HEK293 (cell line): ENCODE results near the gene GDPGP1.

Experiments used
- FEZF1 ChIP-seq: fragments of 450-650 bp; formaldehyde crosslinking; IDR thresholded peaks from 2 replicates; pipeline ENCODE4 v1.5.1; 2016; ENCODE audit warnings: missing biosample characterization, missing genetic modification characterization
- GLIS2 ChIP-seq: fragments of 450-650 bp; formaldehyde crosslinking; IDR thresholded peaks from 2 replicates; pipeline ENCODE4 v1.5.1; 2016; ENCODE audit warnings: missing biosample characterization, missing genetic modification characterization
- HOXC10 ChIP-seq: sonication (generic); formaldehyde crosslinking; IDR thresholded peaks from 2 replicates; pipeline ENCODE4 v1.8.1; 2023; ENCODE audit warnings: mild to moderate bottlenecking, missing genetic modification reagents
- SCRT1 ChIP-seq: fragments of 450-650 bp; formaldehyde crosslinking; IDR thresholded peaks from 2 replicates; pipeline ENCODE4 v1.5.1; 2016; ENCODE audit warnings: missing biosample characterization, missing genetic modification characterization, borderline replicate concordance
- SP2 ChIP-seq: fragments of 450-650 bp; formaldehyde crosslinking; IDR thresholded peaks from 2 replicates; pipeline ENCODE4 v1.5.1; 2016; ENCODE audit warnings: missing biosample characterization, missing genetic modification characterization
- TRIM28 ChIP-seq: IDR thresholded peaks from 2 replicates; pipeline ENCODE4 v1.6.1; 2011; ENCODE audit warnings: low read length, control low read depth, borderline replicate concordance
- WT1 ChIP-seq: fragments of 450-650 bp; formaldehyde crosslinking; IDR thresholded peaks from 2 replicates; pipeline ENCODE4 v1.5.1; 2016; ENCODE audit warnings: missing biosample characterization, missing genetic modification characterization
- ZBTB20 ChIP-seq: fragments of 450-650 bp; formaldehyde crosslinking; IDR thresholded peaks from 2 replicates; pipeline ENCODE4 v1.5.1; 2016; ENCODE audit warnings: missing biosample characterization, missing genetic modification characterization
- ZBTB7A ChIP-seq: fragments of 450-650 bp; formaldehyde crosslinking; IDR thresholded peaks from 2 replicates; pipeline ENCODE4 v1.5.1; 2016; ENCODE audit warnings: low read depth, missing biosample characterization, missing genetic modification characterization
- ZNF133 ChIP-seq: fragments of 450-650 bp; formaldehyde crosslinking; IDR thresholded peaks from 2 replicates; pipeline ENCODE4 v1.5.1; 2016; ENCODE audit warnings: missing biosample characterization, missing genetic modification characterization
- ZNF248 ChIP-seq: fragments of 450-650 bp; formaldehyde crosslinking; IDR thresholded peaks from 2 replicates; pipeline ENCODE4 v1.5.1; 2017; ENCODE audit warnings: missing biosample characterization, missing genetic modification characterization
- ZNF341 ChIP-seq: fragments of 450-650 bp; formaldehyde crosslinking; IDR thresholded peaks from 2 replicates; pipeline ENCODE4; 2016; ENCODE audit warnings: low read depth, missing biosample characterization, missing genetic modification characterization
- ZNF366 ChIP-seq: fragments of 450-650 bp; formaldehyde crosslinking; conservative IDR thresholded peaks from 2 replicates; pipeline ENCODE4 v1.5.1; 2016; ENCODE audit warnings: missing biosample characterization, missing genetic modification characterization
- ZNF423 ChIP-seq: fragments of 450-650 bp; formaldehyde crosslinking; IDR thresholded peaks from 2 replicates; pipeline ENCODE4 v1.5.1; 2016; ENCODE audit warnings: missing biosample characterization, missing genetic modification characterization
- ZNF530 ChIP-seq: fragments of 450-650 bp; formaldehyde crosslinking; IDR thresholded peaks from 2 replicates; pipeline ENCODE4 v1.5.1; 2016; ENCODE audit warnings: low read depth, missing biosample characterization, missing genetic modification characterization
- ZNF571 ChIP-seq: fragments of 450-650 bp; formaldehyde crosslinking; IDR thresholded peaks from 2 replicates; pipeline ENCODE4 v1.5.0; 2017; ENCODE audit warnings: missing biosample characterization, missing genetic modification characterization
- ZNF600 ChIP-seq: fragments of 450-650 bp; formaldehyde crosslinking; IDR thresholded peaks from 2 replicates; pipeline ENCODE4 v1.5.1; 2016; ENCODE audit warnings: missing biosample characterization, missing genetic modification characterization
- ZSCAN30 ChIP-seq: fragments of 450-650 bp; IDR thresholded peaks from 2 replicates; pipeline ENCODE4 v1.5.1; 2018; ENCODE audit warnings: missing biosample characterization, mild to moderate bottlenecking, missing genetic modification characterization, moderate library complexity
- TF ChIP-seq, protein P1 (sequence below): fragments of 450-650 bp; formaldehyde crosslinking; IDR thresholded peaks from 2 replicates; pipeline ENCODE4 v1.5.1; 2016; ENCODE audit warnings: missing biosample characterization, missing genetic modification characterization
- TF ChIP-seq, protein P2 (sequence below): fragments of 450-650 bp; formaldehyde crosslinking; IDR thresholded peaks from 2 replicates; pipeline ENCODE4 v1.5.1; 2016; ENCODE audit warnings: missing biosample characterization, missing genetic modification characterization
- TF ChIP-seq, protein P3 (sequence below): fragments of 450-650 bp; formaldehyde crosslinking; IDR thresholded peaks from 2 replicates; pipeline ENCODE4 v1.5.1; 2016; ENCODE audit warnings: missing biosample characterization, missing genetic modification characterization
- TF ChIP-seq, protein P4 (sequence below): IDR thresholded peaks from 2 replicates; pipeline ENCODE4 v1.6.1; 2011; ENCODE audit warnings: mild to moderate bottlenecking, low read depth, low read length, borderline replicate concordance
- TF ChIP-seq, protein P5 (sequence below): fragments of 450-650 bp; formaldehyde crosslinking; IDR thresholded peaks from 2 replicates; pipeline ENCODE4 v1.5.1; 2017; ENCODE audit warnings: missing biosample characterization, mild to moderate bottlenecking, missing genetic modification characterization, moderate library complexity
- TF ChIP-seq, protein P6 (sequence below): fragments of 450-650 bp; formaldehyde crosslinking; IDR thresholded peaks from 2 replicates; pipeline ENCODE4 v1.5.1; 2016; ENCODE audit warnings: missing biosample characterization, missing genetic modification characterization

GDPGP1 gene

DNA sequence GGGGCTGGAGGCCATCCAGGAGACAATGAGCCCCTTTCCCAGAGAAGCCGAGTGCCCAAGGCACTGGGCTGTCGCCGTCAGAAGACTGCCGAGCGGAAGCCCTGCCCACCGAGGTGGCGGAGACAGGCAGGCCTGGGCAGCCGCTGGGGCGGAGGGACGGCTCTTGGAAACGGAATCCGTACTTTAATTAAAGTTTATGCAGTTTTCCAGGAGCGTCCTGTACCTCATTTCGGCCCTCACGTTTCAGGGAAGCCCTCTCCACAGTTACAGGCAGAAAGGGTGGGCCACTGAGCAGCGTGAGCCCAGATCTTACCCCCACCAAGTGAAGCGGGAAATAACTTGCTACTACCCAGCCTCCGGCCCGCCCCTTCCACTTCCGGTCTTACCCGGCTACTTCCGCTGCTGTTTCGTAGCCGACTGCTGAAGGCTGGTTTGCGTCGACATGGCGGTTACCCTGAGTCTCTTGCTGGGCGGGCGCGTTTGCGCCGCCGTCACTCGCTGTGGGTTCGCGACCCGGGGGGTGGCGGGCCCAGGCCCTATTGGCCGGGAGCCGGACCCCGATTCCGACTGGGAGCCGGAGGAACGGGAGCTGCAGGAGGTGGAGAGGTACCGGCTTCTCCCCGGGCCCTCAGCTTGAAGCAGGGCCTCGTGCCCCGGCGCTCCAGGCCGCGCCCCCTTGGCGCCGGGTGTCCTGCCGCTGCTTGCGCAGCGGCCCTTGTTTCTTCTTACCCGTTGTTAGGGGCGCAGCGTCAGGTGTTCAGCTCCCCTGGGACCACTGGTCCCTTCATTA lies 31.5 kb downstream of the GDPGP1 start, which contains the start of gene NGRN (continued):
- TF ChIP-seq, protein P1, sequence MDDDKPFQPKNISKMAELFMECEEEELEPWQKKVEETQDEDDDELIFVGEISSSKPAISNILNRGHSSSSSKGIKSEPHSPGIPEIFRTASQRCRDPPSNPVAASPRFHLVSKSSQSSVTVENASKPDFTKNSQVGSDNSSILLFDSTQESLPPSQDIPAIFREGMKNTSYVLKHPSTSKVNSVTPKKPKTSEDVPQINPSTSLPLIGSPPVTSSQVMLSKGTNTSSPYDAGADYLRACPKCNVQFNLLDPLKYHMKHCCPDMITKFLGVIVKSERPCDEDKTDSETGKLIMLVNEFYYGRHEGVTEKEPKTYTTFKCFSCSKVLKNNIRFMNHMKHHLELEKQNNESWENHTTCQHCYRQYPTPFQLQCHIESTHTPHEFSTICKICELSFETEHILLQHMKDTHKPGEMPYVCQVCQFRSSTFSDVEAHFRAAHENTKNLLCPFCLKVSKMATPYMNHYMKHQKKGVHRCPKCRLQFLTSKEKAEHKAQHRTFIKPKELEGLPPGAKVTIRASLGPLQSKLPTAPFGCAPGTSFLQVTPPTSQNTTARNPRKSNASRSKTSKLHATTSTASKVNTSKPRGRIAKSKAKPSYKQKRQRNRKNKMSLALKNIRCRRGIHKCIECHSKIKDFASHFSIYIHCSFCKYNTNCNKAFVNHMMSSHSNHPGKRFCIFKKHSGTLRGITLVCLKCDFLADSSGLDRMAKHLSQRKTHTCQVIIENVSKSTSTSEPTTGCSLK (tag by site-specific recombination), result no peak
- TF ChIP-seq ZSCAN30 (tag by site-specific recombination) (peak; percentile 61), GLIS2 (tag by site-specific recombination) (peak; percentile 91), FEZF1 (tag by site-specific recombination) (0 out of 2 replicates have a peak, but pooled peaks have one; percentile 10), WT1 (tag by site-specific recombination) (peak; percentile 46), ZNF571 (tag by site-specific recombination) (no peak), ZNF248 (tag by site-specific recombination) (no peak), ZNF341 (tag by site-specific recombination) (peak; percentile 49), ZNF423 (no peak), ZNF366 (tag by site-specific recombination) (no peak), ZNF600 (tag by site-specific recombination) (no peak), ZBTB7A (tag by site-specific recombination) (no peak), HOXC10 (CRISPR knock-in tag) (0 out of 2 replicates have a peak, but pooled peaks have one; percentile 60), SP2 (peak; percentile 93), TRIM28 (0 out of 2 replicates have a peak, but pooled peaks have one; percentile 27), ZBTB20 (peak; percentile 90), ZNF133 (tag by site-specific recombination) (no peak), ZNF530 (tag by site-specific recombination) (no peak), SCRT1 (tag by site-specific recombination) (no peak)
- TF ChIP-seq, protein P2, sequence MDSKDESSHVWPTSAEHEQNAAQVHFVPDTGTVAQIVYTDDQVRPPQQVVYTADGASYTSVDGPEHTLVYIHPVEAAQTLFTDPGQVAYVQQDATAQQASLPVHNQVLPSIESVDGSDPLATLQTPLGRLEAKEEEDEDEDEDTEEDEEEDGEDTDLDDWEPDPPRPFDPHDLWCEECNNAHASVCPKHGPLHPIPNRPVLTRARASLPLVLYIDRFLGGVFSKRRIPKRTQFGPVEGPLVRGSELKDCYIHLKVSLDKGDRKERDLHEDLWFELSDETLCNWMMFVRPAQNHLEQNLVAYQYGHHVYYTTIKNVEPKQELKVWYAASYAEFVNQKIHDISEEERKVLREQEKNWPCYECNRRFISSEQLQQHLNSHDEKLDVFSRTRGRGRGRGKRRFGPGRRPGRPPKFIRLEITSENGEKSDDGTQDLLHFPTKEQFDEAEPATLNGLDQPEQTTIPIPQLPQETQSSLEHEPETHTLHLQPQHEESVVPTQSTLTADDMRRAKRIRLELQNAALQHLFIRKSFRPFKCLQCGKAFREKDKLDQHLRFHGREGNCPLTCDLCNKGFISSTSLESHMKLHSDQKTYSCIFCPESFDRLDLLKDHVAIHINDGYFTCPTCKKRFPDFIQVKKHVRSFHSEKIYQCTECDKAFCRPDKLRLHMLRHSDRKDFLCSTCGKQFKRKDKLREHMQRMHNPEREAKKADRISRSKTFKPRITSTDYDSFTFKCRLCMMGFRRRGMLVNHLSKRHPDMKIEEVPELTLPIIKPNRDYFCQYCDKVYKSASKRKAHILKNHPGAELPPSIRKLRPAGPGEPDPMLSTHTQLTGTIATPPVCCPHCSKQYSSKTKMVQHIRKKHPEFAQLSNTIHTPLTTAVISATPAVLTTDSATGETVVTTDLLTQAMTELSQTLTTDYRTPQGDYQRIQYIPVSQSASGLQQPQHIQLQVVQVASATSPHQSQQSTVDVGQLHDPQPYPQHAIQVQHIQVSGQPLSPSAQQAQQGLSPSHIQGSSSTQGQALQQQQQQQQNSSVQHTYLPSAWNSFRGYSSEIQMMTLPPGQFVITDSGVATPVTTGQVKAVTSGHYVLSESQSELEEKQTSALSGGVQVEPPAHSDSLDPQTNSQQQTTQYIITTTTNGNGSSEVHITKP, result peak; percentile 94
- TF ChIP-seq, protein P3, sequence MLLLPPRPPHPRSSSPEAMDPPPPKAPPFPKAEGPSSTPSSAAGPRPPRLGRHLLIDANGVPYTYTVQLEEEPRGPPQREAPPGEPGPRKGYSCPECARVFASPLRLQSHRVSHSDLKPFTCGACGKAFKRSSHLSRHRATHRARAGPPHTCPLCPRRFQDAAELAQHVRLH (tag by site-specific recombination), result peak; percentile 98
- TF ChIP-seq, protein P4, sequence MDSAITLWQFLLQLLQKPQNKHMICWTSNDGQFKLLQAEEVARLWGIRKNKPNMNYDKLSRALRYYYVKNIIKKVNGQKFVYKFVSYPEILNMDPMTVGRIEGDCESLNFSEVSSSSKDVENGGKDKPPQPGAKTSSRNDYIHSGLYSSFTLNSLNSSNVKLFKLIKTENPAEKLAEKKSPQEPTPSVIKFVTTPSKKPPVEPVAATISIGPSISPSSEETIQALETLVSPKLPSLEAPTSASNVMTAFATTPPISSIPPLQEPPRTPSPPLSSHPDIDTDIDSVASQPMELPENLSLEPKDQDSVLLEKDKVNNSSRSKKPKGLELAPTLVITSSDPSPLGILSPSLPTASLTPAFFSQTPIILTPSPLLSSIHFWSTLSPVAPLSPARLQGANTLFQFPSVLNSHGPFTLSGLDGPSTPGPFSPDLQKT, result no peak; the same call in 1 of the 2 replicates
- TF ChIP-seq, protein P5, sequence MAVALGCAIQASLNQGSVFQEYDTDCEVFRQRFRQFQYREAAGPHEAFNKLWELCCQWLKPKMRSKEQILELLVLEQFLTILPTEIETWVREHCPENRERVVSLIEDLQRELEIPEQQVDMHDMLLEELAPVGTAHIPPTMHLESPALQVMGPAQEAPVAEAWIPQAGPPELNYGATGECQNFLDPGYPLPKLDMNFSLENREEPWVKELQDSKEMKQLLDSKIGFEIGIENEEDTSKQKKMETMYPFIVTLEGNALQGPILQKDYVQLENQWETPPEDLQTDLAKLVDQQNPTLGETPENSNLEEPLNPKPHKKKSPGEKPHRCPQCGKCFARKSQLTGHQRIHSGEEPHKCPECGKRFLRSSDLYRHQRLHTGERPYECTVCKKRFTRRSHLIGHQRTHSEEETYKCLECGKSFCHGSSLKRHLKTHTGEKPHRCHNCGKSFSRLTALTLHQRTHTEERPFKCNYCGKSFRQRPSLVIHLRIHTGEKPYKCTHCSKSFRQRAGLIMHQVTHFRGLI (tag by site-specific recombination), result no peak
- TF ChIP-seq, protein P6, sequence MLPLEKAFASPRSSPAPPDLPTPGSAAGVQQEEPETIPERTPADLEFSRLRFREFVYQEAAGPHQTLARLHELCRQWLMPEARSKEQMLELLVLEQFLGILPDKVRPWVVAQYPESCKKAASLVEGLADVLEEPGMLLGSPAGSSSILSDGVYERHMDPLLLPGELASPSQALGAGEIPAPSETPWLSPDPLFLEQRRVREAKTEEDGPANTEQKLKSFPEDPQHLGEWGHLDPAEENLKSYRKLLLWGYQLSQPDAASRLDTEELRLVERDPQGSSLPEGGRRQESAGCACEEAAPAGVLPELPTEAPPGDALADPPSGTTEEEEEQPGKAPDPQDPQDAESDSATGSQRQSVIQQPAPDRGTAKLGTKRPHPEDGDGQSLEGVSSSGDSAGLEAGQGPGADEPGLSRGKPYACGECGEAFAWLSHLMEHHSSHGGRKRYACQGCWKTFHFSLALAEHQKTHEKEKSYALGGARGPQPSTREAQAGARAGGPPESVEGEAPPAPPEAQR (tag by site-specific recombination), result no peak
- TF ChIP-seq, all 188 proteins: peak for 63
